GM21576 (cell line): Measurements from ENCODE around the gene IL1F10.

Experiments
- ATAC-seq: cut with Tn5 transposase; IDR thresholded peaks from one replicate; pipeline ENCODE4 v1.9.1; 2021; ENCODE audit warnings: mild to moderate bottlenecking, moderate library complexity; ENCODE audit not compliant: unreplicated experiment

Gene IL1F10

GRCh38 chr2:113058998-113059960 lies 8.5 kb upstream of the IL1F10 start, which contains the start of gene IL36RN:
Gene IL36RN, plus strand, starts transcription at chr2:113059198. Its CDS starts 241 bp downstream, at chr2:113059439.
- no peak for ATAC-seq

DNA sequence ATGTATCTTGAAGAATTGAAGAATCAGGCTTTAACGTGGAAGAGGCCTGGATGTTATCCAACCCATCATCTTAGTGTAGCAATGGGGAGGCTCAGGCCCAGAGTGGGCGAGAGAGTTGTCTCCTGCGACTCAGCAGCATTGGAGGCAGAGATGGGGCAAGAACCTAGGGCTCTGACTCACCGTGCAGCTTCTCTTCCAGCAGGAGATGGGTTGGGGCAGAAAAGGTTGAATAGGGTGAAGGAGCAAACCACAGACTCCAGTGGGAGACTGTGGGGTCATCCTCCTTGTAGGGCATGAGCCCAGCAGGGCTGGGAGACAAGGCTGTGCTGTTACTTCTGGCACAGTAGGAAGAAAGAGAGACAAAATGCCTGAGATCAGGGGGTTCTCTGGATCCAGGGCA lies 7.4 kb upstream of the IL1F10 start:
- ATAC-seq, result no peak

DNA sequence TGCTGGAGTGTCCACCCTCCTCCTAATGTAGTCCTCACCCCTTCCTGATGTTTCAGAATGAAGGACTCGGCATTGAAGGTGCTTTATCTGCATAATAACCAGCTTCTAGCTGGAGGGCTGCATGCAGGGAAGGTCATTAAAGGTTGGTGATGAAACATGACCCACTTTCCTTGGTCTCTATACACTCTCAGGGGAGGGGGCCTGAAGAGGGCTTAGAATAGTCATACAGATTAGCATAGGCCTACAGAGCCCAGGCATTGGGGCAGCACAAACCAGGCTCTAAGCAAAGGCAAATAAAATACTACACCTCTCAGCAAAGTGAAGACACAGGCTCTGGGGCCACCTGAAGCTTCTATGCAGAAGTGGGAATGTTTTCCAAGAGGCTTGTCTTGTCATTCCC lies 7.0 kb upstream of the IL1F10 start:
- ATAC-seq, result no peak

GRCh38 chr2:113061241-113061640 lies 6.5 kb upstream of the IL1F10 start:
- no peak for ATAC-seq

GRCh38 chr2:113061896-113062770 lies 5.6 kb upstream of the IL1F10 start:
- ATAC-seq, result no peak

GRCh38 chr2:113064281-113064680 lies 3.5 kb upstream of the IL1F10 start:
- ATAC-seq, result no peak

DNA sequence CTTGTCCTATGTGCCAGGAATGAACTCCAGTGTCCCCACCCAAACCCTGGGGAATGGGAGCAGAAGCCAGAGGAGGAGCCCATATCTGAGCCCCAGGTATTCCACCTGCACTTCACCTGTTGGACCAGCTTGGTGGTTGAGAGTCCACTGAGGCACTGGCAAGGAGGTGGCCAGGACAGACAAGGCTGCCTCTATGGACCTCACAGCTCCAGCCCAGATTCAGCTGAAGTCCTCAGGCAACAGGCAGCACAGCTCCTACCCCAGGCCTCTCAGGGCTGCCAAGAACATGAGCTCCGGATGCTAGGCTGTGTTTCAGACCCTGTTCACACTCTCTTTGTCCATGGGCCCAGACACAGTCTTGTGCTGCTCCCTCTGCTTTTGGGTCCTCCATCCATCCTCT lies 2.9 kb upstream of the IL1F10 start:
- ATAC-seq, result no peak

DNA sequence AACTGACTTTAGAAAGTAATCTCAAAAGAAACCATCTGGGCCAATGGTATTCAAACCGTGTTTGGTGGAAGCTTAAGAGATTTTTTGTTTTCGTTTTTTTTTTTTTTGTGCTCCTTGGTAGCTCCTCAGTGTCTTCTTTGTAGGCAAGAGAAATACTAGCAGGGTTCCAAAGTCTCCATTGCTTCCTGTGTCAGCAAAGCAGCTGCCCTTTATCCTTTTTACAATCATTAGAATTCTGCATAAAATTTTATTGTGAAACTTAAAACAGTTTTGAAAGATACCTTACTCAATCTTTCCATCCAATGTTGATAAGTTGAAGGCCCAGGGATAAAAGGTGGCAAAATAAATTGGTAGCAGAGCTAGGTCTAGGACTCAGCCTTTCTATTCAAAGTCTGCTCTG lies 479 bp downstream of the IL1F10 start:
- no peak for ATAC-seq

DNA sequence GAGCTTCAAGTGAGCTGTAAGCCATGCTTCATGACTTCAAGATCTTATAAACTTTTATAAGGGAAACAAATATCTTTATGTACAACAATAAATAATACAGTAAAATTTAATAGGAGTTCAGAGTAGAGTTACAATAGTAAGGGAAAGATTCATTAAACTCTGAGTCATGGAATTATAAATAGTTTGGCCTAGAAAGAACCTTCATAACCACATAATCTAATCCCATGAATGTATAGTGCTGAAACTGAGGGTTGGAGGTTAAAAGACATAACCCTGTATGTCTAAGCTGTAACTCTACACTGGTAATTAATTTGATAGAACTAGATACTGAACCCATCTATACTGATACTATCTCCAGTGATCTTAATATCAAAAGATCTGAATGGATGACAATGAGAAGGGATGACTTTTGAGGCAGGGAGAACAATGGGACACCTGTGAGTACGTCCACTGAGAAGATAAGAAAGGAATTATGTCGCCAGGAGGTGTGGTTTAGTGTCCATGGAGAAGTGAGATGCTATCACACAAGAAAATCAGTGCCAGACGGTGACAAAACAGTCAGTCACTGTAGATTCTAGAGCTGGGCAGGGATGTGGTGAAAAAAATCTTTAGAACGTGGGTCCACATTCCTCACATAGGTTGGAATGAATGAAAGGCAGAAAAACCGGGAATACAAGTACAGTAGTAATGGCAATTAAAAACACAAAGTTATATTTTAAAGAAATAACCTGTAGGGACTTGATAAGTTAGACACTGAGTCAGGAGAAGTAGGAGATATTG lies 1.1 kb downstream of the IL1F10 start:
- ATAC-seq, result no peak

DNA sequence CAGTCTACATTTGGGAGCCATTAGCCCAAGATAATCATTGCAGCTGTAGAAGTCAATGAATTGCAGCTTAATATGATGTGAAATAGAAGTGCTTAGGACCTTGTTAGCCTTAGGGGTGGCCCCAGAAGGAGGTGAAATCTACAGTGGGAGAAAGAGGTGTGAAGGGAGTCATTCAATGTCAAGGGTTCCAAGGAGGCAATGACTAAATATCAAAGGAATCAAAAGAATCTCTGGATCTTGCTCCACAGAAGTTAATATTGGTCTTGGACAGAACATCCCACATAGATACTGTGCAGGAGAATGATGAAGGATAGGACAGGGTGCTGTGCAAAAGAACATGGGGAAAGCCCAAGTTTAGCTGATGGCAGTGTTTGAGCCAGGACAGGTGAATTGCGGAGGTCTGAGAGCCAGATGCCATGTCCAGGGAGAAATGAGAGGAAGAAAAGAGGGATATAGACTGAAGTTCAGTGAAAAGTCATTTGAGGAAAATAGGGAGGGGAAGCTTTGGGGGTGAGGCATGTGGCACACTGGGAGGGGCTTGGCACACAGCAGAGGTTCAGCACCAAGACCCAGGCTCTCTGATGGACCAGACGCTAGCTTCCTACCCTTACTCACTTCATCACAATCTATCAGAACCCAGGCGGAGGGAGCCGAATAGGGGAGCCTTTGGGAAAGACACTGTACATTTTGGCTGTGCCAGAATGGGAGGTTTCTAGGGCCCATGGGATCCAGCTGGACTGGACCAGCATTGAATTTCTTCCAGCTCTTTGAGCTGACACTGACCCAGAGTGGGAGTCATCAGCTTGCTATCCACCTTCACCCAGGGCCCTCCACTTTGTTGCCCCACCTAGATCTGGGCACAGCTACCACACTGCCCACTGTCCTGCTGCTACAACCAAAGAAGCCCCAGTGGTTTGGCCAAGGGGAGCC lies 2.2 kb downstream of the IL1F10 start:
- ATAC-seq, result no peak

- no peak for ATAC-seq
These were observed 2.8 kb downstream of the IL1F10 start for GRCh38 chr2:113070606-113070975.

DNA sequence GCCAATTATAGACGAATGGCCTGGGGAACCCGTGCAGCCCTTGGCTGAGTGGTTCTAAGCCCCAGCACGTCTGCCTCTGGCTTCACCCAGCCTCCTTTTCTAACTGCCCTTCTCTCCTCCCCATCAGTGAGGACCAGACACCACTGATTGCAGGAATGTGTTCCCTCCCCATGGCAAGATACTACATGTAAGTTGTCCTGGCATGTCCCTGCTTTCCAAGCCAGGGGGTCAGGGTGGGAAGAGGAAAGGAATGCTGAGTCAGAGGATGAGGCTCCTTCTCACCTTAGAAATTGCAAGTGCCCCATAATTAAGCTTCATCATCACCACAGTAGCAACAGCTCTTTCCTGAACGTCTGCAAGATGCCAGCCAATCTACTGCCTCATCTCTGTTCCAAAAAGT lies 4.8 kb downstream of the IL1F10 start:
- no peak for ATAC-seq

DNA sequence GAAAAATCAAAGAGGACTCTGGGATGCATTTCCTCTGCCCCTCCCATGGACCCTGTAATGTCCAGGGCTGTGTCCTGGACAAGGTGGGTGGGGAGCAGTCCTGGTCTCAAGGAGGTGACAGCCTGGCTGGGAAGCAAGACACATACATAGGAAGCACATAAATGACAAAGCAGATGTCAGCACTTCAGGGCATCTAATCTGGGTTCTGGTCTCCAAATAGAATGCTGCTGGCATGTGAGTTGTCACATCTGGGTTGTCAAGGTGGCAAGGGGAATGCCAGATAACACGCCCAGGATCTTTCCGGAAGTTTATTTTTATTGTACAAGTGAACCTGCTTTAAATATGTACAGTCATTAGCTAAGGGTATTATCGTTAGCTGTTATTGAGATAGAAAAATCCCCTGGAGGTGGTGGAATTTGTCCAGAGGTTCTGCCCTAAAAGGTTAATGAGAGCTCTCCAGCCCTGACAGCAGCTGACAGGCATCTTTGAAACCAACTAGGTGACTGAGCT lies 5.6 kb downstream of the IL1F10 start:
- no peak for ATAC-seq

- ATAC-seq, result no peak
These were observed 7.3 kb downstream of the IL1F10 start for GRCh38 chr2:113075030-113075429.

DNA sequence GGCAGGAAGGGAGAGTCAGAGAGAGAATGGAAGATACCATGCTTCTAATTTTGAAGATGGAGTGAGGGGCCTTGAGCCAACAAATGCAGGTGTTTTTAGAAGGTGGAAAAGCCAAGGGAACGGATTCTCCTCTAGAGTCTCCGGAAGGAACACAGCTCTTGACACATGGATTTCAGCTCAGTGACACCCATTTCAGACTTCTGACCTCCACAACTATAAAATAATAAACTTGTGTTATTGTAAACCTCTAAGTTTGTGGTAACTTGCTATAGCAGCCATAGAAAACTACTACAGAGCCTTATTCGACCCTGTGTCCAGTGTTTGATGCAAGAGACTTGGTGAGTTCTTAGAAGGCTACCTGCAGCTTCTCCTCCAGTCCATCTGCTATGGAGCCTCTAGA lies 7.8 kb downstream of the IL1F10 start:
- no peak for ATAC-seq

GRCh38 chr2:113076954-113077669 lies 9.3 kb downstream of the IL1F10 start:
- no peak for ATAC-seq

DNA sequence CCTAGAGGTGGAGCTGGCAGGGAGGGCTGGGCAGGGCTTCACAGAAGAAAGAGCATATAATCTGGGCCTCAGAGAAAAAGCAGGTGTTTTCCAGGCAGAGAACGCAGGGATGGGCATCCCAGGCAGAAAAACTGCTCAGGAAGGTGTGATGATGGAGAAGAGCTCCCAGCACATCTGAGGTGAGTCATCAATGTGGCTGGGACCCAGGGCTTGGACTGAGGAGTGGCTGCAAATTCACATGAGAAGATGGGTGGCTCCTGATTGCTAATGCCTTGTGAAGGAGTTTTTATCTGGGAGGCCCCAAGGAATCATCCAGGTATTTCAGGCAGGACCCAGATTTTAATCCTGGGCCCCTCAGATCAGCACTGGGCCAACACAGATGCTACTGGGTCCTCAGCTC lies 10.2 kb downstream of the IL1F10 start:
- ATAC-seq, result no peak

GRCh38 chr2:113078350-113078839 lies 10.6 kb downstream of the IL1F10 start:
- ATAC-seq, result no peak

GRCh38 chr2:113079131-113079530 lies 11.4 kb downstream of the IL1F10 start:
- no peak for ATAC-seq
